Colonic mucosa (tissue), 4 donors: ENCODE results near the gene STAP1. TPM values are rescaled to one million over a fixed set of nuclear protein-coding genes. Genes with fewer than 3 reads are reported as not detected.
"Not testable (repeated sequence)": the region's sequence is repeated elsewhere in the genome, so short reads cannot be mapped to it uniquely, and the experiment has no call there.

Experiments used
- DNase-seq: peaks from one replicate; pipeline ENCODE4 v3.0.0-alpha.2; 2020
- H3K27ac ChIP-seq: fragments of 200-600 bp; one replicate; pipeline ENCODE4 v1.8.0; 2021
- H3K27me3 ChIP-seq: fragments of 200-600 bp; one replicate; pipeline ENCODE4 v1.8.0; 2021
- H3K36me3 ChIP-seq: fragments of 200-600 bp; one replicate; pipeline ENCODE4 v1.8.0; 2021
- H3K4me1 ChIP-seq: fragments of 200-600 bp; one replicate; pipeline ENCODE4 v1.8.0; 2021; ENCODE audit warnings: mild to moderate bottlenecking
- H3K4me3 ChIP-seq: fragments of 200-600 bp; one replicate; pipeline ENCODE4 v1.8.0; 2021
- H3K9ac ChIP-seq, 2 donors: one replicate each; pipeline ENCODE4 v1.7.0; 2013; ENCODE audit warnings: control low read depth in 2 of 2, low read depth in 2 of 2, low read length in 2 of 2
- H3K9me3 ChIP-seq: fragments of 200-600 bp; one replicate; pipeline ENCODE4 v1.8.0; 2021
- intact Hi-C: fragments of 100-400 bp; cut with DNase I; formaldehyde crosslinking; loops from one replicate; pipeline ENCODE4 v1.14.1; 2022
- total RNA-seq, 2 donors: library from RNA; stranded (reverse); fragmentation: NEBNext Ultra II Directional in 1 of 2; extraction: Animal tissue kit (Norgen Biotek cat#: 25700) in 1 of 2; gene quantifications; one replicate each; pipeline ENCODE4 v1.2.1, GENCODE V29; 2021
- TF ChIP-seq, protein P1 (sequence below): fragments of 200-600 bp; IDR thresholded peaks from one replicate; pipeline ENCODE4 v1.8.0; 2022; ENCODE audit warnings: antibody characterized with exemption, mild to moderate bottlenecking
- donor health status: healthy.
- donor health status: DM: no; HTN: no; CAD: no.
- donor health status: DM: no; HTN: no; CAD: no.

Gene STAP1
- total RNA-seq, 2 donors from 2014 or later = 0.37 to 0.52 TPM

DNA sequence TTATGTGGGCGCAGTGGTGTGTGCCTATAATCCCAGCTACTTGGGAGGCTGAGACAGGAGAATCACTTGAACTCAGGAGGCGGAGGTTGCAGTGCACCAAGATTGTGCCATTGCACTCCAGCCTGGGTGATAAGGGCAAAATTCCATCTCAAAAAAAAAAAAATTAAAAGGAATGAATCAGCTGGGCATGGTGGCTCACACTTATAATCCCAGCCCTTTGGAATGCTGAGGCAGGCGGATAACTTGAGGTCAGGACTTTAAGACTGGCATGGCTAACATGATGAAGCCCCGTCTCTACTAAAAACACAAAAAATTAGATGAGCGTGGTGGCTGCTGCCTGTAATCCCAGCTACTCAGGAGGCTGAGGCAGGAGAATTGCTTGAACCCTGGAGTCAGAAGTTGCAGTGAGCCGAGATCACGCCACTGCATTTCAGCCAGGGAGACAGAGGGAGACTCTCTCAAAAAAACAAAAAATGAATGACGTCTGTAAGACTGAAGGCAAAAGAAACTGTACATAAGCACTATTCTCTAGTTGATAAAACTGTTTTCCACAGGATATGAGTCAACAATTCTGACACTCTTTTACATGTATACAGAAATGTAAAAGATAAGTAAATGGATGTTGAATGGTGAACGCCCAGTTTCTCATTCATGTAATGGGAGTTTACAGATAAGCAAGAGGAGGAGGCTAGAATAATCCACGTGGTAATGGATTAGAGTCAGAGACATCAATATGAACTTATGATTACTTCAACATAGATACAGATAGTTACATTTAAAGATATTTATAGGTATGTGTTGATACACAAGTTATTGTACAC, 35.5 kb upstream of the STAP1 start:
- intact Hi-C loops = no loop called here
- DNase-seq = no peak
- TF ChIP-seq, protein P1, sequence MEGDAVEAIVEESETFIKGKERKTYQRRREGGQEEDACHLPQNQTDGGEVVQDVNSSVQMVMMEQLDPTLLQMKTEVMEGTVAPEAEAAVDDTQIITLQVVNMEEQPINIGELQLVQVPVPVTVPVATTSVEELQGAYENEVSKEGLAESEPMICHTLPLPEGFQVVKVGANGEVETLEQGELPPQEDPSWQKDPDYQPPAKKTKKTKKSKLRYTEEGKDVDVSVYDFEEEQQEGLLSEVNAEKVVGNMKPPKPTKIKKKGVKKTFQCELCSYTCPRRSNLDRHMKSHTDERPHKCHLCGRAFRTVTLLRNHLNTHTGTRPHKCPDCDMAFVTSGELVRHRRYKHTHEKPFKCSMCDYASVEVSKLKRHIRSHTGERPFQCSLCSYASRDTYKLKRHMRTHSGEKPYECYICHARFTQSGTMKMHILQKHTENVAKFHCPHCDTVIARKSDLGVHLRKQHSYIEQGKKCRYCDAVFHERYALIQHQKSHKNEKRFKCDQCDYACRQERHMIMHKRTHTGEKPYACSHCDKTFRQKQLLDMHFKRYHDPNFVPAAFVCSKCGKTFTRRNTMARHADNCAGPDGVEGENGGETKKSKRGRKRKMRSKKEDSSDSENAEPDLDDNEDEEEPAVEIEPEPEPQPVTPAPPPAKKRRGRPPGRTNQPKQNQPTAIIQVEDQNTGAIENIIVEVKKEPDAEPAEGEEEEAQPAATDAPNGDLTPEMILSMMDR = no peak
- Histone ChIP-seq H3K36me3 (no peaks in the 10 kb centered on the region), H3K27me3 (no peaks in the 10 kb centered on the region), H3K4me3 (no peak overlapping the region), H3K9me3 (no peaks in the 10 kb centered on the region), H3K9ac (no peak overlapping the region), H3K4me1 (no peaks in the 10 kb centered on the region), H3K27ac (no peak overlapping the region)

DNA sequence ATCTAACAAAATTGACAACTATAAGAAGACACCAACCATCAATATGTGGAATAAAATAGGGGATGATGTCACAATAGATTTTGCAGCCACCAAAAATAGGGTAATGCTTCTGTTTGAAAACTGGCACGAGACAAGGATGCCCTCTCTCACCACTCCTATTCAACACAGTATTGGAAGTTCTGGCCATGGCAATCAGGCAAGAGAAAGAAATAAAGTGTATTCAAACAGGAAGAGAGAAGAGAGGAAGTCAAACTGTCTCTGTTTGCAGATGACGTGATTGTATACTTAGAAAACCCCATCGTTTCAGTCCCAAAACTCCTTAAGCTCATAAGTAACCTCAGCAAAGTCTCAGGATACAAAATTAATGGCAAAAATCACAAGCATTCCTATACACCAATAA, 34.4 kb upstream of the STAP1 start:
- H3K9ac ChIP-seq, H3K27ac ChIP-seq, H3K9me3 ChIP-seq, H3K27me3 ChIP-seq, DNase-seq, H3K4me3 ChIP-seq, H3K4me1 ChIP-seq, intact Hi-C loops, H3K36me3 ChIP-seq: not testable (repeated sequence)

GRCh38 chr4:67531379-67531962, 27.1 kb upstream of the STAP1 start:
- Histone ChIP-seq H3K9me3 (no peaks in the 10 kb centered on the region), H3K4me1 (no peaks in the 10 kb centered on the region), H3K36me3 (peaks cover 4% of the 10 kb centered on the region), H3K4me3 (no peak overlapping the region), H3K27ac (no peak overlapping the region), H3K9ac (no peak overlapping the region), H3K27me3 (no peaks in the 10 kb centered on the region)
- TF ChIP-seq, protein P1 = no peak
- DNase-seq = no peak
- intact Hi-C loops = no loop called here

- H3K9me3 ChIP-seq, intact Hi-C loops, H3K27ac ChIP-seq, H3K4me1 ChIP-seq, H3K27me3 ChIP-seq, H3K9ac ChIP-seq, H3K4me3 ChIP-seq, DNase-seq, H3K36me3 ChIP-seq: not testable (repeated sequence)
Observed at GRCh38 chr4:67532397-67532796, 26.1 kb upstream of the STAP1 start.

DNA sequence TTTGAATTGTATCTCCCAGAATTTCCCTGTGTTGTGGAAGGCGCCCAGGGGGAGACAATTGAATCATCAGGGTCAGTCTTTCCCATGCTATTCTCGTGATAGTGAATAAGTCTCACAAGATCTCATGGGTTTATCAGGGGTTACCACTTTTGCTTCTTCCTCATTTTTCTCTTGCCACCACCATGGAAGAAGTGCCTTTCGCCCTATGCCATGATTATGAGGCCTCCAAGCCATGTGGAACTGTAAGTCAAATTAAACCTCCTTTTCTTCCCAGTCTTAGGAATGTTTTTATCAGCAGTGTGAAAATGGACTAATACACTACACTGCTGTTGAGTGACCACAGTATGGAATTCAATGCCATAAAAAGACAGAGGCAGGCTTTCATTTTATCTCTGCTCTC, 25.4 kb upstream of the STAP1 start:
- H3K4me1 ChIP-seq = no peaks in the 10 kb centered on the region
- TF ChIP-seq, protein P1 = no peak
- no peaks in the 10 kb centered on the region for H3K9me3 ChIP-seq
- no peak overlapping the region for H3K9ac ChIP-seq
- no peak for DNase-seq
- no peak overlapping the region for H3K4me3 ChIP-seq
- intact Hi-C loops = no loop called here
- H3K36me3 ChIP-seq = peaks cover 4% of the 10 kb centered on the region
- H3K27ac ChIP-seq = no peak overlapping the region
- no peaks in the 10 kb centered on the region for H3K27me3 ChIP-seq

DNA sequence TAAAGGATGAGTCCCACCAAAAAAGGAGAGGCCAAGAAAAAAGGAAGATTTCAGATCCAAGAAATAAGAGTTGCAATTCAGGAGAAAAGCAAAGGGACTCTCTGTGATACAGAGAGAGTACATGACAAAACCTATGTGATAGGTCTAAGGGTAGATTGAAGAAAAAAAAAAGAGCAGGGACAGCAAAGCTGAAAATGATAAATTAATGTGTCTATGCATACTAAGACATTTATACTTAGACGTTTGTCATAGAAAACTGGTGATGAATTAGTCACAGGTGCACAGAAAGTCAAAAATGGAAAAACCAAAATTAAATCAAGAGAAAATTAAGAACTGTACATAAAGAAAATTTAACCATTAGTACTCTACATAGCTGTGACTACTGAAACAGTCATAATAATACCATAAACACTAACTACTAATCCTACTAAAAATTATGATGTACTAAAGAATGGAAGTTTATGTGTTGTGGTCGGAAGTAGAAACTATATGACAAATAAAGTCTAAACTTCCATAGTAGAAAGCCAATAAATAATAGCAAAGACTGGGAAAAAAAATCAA, 23.2 kb upstream of the STAP1 start:
- Histone ChIP-seq H3K9ac (no peak overlapping the region), H3K9me3 (no peaks in the 10 kb centered on the region), H3K27me3 (no peaks in the 10 kb centered on the region), H3K36me3 (peaks cover 4% of the 10 kb centered on the region), H3K4me1 (no peaks in the 10 kb centered on the region), H3K27ac (no peak overlapping the region), H3K4me3 (no peak overlapping the region)
- TF ChIP-seq, protein P1 = no peak
- intact Hi-C loops = no loop called here
- DNase-seq = no peak
